ENCODE results near the gene SERPINB1. TPM values are rescaled to one million over a fixed set of nuclear protein-coding genes. Genes with fewer than 3 reads are reported as not detected.
A peak's percentile ranks its signal among the peaks of the same experiment; 100 is the strongest.

Gene SERPINB1
- total and polyA plus RNA-seq, 9 donors = 13.5 to 57.0 (median 27.7) TPM

DNA sequence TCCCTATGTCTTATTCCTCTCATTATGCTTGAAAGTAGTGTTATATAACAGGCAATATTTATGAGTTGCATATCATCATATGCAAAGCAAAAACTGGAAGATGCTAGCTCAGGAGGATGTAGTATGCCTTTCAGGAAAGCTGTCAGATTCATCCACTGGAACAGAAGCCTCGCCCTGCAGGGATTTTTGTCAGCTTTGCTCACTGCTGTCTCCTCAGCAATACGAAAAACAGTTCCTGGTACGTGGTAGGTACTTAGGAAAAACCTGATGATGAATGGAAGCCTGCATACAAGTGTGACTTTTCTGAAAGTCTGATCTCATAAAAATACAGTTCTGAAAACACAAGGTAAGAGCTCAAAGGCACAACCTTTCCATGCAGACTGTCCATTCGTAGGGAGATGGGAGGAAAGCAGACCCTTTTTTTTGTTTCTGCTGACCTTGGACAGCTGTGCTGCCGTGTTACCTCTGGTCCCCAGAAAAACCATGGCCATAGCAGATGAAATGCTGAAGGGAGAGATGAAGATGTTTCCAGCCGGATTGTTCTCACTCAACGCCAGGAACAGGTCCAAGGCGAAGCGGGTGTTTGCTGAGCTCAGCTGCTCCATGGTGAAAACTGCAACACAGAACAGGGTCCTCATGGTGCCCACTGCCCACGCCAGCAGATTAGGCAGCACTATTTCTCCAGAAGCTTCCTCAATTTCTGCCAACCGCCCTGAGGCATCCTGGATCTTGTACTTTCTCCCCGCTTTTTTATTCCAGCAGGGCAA lies 1.5 kb downstream of the SERPINB1 start:
- peaks cover 7% of the 10 kb centered on the region for H3K4me1 ChIP-seq (ENCODE audit: insufficient read depth)
- TF ChIP-seq, protein P1, sequence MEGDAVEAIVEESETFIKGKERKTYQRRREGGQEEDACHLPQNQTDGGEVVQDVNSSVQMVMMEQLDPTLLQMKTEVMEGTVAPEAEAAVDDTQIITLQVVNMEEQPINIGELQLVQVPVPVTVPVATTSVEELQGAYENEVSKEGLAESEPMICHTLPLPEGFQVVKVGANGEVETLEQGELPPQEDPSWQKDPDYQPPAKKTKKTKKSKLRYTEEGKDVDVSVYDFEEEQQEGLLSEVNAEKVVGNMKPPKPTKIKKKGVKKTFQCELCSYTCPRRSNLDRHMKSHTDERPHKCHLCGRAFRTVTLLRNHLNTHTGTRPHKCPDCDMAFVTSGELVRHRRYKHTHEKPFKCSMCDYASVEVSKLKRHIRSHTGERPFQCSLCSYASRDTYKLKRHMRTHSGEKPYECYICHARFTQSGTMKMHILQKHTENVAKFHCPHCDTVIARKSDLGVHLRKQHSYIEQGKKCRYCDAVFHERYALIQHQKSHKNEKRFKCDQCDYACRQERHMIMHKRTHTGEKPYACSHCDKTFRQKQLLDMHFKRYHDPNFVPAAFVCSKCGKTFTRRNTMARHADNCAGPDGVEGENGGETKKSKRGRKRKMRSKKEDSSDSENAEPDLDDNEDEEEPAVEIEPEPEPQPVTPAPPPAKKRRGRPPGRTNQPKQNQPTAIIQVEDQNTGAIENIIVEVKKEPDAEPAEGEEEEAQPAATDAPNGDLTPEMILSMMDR (IDR thresholded peaks at IDR 0.05) = no peak
- TF ChIP-seq EP300 (IDR thresholded peaks at IDR 0.05) (no peak), POLR2A (IDR thresholded peaks at IDR 0.05) (no peak)
- intact Hi-C loops (cut with DNase I) = loop anchor here in 2 of 4 donors (5.0 to 10.0 kb wide), 2 partner anchors 92 to 215 kb away; no protein-coding TSS in a partner anchor

DNA sequence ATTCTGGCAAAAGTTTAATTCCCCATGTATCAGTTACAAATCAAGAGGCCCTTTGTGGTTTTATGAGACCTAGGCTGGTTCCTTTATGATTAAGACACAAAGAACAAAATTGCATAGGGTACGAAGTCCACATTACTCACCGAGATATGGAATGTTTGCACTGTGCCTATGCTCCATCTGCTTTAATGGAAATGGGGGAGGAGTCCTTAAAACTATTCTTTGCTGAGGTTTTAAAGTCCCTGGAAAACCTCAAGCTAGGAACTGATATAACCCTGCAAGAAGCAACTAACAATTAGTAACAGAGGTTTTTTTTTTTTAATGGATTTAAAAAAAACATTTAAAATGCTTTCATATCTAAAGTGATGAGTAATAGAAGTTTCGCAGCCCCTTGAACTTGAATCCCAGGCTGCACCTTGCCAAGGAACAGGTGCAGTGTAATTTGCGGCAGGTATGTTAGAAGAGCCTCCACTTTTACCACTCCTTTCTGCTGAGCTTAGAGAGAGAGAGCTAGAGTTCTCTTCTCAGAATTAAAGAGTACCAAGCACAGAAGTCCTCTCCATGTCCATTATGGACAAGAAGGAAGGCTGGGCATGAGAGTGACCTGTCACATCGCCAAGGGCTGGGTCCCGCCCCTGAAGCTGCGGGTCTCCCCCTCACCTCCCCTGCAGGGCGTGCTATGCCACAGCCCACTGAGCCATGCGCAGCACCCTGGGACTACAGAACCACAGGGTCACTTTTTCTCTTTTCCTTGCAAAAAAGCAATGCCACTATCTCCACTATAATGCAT lies 2.3 kb downstream of the SERPINB1 start:
- 66 to 74% (median 69%) methylated on average over 9 of the region's 9 CpGs for WGBS, 3 donors
- no peak overlapping the region for H3K4me3 ChIP-seq
- no peaks in the 10 kb centered on the region for H3K36me3 ChIP-seq
- no peaks in the 10 kb centered on the region for H3K27me3 ChIP-seq
- DNase-seq = no peak
- intact Hi-C loops (cut with DNase I) = no loop called here
- no peak overlapping the region for H3K27ac ChIP-seq
- no peak for TF ChIP-seq POLR2A (IDR thresholded peaks at IDR 0.05)
- TF ChIP-seq, protein P1 (IDR thresholded peaks at IDR 0.05) = no peak
- no peak for TF ChIP-seq EP300 (IDR thresholded peaks at IDR 0.05)
- H3K9me3 ChIP-seq = no peaks in the 10 kb centered on the region
- peaks cover 7% of the 10 kb centered on the region for H3K4me1 ChIP-seq (ENCODE audit: insufficient read depth)

More for the DNA sequence above, 1.5 kb downstream of the SERPINB1 start:
- DNase-seq = no peak
- Histone ChIP-seq H3K27ac (peak overlapping the region; percentile 75 to 89), H3K36me3 (no peaks in the 10 kb centered on the region), H3K4me3 (peak overlapping the region; percentile 69), H3K27me3 (no peaks in the 10 kb centered on the region), H3K9me3 (no peaks in the 10 kb centered on the region)
- 71 to 79% (median 74%) methylated on average over 12 of the region's 12 CpGs for WGBS, 3 donors

DNA sequence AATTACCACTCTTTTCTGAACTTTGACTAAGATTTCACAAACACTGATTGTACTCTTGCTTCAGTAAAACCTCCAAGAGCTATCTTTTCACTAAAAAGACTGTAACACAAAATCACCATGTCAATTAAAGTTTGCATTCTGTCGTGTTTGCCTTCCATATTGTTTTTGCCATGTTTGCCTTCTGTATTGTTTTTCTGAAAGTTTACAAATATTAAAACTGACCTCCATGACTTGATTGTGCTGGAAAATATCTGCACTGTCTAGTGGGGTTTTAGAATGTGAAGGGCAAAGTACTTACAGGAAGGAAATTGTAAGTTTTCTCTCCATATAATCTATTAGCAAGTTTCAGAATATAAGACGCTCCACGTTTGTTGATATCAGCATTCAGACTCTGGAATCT lies 3.4 kb downstream of the SERPINB1 start:
- peaks cover 7% of the 10 kb centered on the region for H3K4me1 ChIP-seq (ENCODE audit: insufficient read depth)
- WGBS, 3 donors = 82 to 88% (median 88%) methylated on average over 3 of the region's 3 CpGs
- no peak overlapping the region for H3K4me3 ChIP-seq
- no peaks in the 10 kb centered on the region for H3K9me3 ChIP-seq
- DNase-seq = no peak
- H3K27me3 ChIP-seq = no peaks in the 10 kb centered on the region
- intact Hi-C loops (cut with DNase I) = no loop called here
- TF ChIP-seq, protein P1 (IDR thresholded peaks at IDR 0.05) = no peak
- TF ChIP-seq POLR2A (IDR thresholded peaks at IDR 0.05) (no peak), EP300 (IDR thresholded peaks at IDR 0.05) (no peak)
- no peak overlapping the region for H3K27ac ChIP-seq
- no peaks in the 10 kb centered on the region for H3K36me3 ChIP-seq

DNA sequence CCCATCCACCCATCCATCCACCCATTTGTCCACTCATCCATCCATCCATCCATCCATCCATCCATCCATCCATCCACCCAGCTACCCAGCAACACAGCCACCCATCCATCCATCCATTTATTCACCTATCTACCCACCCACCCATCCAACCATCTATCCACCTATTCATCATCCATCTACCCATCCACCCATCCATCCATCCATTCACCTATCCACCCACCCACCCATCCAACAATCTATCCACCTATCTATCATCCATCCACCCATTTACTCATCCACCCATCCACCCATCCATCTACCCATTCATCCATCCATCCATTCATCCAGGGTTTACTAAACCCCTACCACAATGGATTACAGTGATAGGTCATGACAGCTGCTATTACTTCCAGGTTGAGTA lies 7.4 kb downstream of the SERPINB1 start:
- H3K4me3 ChIP-seq = no peak overlapping the region

More for the DNA sequence above, 7.4 kb downstream of the SERPINB1 start:
- no peak for DNase-seq
- TF ChIP-seq POLR2A (IDR thresholded peaks at IDR 0.05) = no peak
- no peak for TF ChIP-seq EP300 (IDR thresholded peaks at IDR 0.05)
- TF ChIP-seq, protein P1 (IDR thresholded peaks at IDR 0.05) = no peak
- H3K27me3 ChIP-seq = no peaks in the 10 kb centered on the region
- intact Hi-C loops (cut with DNase I) = no loop called here
- no peaks in the 10 kb centered on the region for H3K9me3 ChIP-seq
- H3K36me3 ChIP-seq = no peaks in the 10 kb centered on the region
- no peak overlapping the region for H3K27ac ChIP-seq
- H3K4me1 ChIP-seq (ENCODE audit: insufficient read depth) = no peaks in the 10 kb centered on the region
